ENCODE results near the gene PLEK2.

PLEK2 gene

GRCh38 chr14:67385618-67386017 lies 26.3 kb downstream of the PLEK2 start:
- TF ChIP-seq CTCF (IDR thresholded peaks at IDR 0.05; ENCODE audit: control insufficient read depth, extremely low read depth, insufficient read depth), result no peak
- no peak overlapping the region for H3K4me3 ChIP-seq (ENCODE audit: low read depth, low read length)
- no peak for DNase-seq (ENCODE audit: low read depth)

- peak; percentile 82 for DNase-seq (ENCODE audit: low read depth)
- no peak overlapping the region for H3K4me3 ChIP-seq (ENCODE audit: low read depth, low read length)
- no peak for TF ChIP-seq CTCF (IDR thresholded peaks at IDR 0.05; ENCODE audit: control insufficient read depth, extremely low read depth, insufficient read depth)
Measured at GRCh38 chr14:67385120-67385519, 26.8 kb downstream of the PLEK2 start.

- no peak for DNase-seq (ENCODE audit: low read depth)
- no peak for TF ChIP-seq CTCF (IDR thresholded peaks at IDR 0.05; ENCODE audit: control insufficient read depth, extremely low read depth, insufficient read depth)
- no peak overlapping the region for H3K4me3 ChIP-seq (ENCODE audit: low read depth, low read length)
Measured at GRCh38 chr14:67377916-67378315, 34.0 kb downstream of the PLEK2 start.

- H3K4me3 ChIP-seq (ENCODE audit: low read depth, low read length), result no peak overlapping the region
- no peak for TF ChIP-seq CTCF (IDR thresholded peaks at IDR 0.05; ENCODE audit: control insufficient read depth, extremely low read depth, insufficient read depth)
- no peak for DNase-seq (ENCODE audit: low read depth)
Measured at GRCh38 chr14:67373347-67373746, 38.6 kb downstream of the PLEK2 start.

- no peak for TF ChIP-seq CTCF (IDR thresholded peaks at IDR 0.05; ENCODE audit: control insufficient read depth, extremely low read depth, insufficient read depth)
- DNase-seq (ENCODE audit: low read depth), result no peak
- H3K4me3 ChIP-seq (ENCODE audit: low read depth, low read length), result no peak overlapping the region
Measured at GRCh38 chr14:67372833-67373232, 39.1 kb downstream of the PLEK2 start.

GRCh38 chr14:67371247-67372148 lies 40.5 kb downstream of the PLEK2 start:
- TF ChIP-seq CTCF (IDR thresholded peaks at IDR 0.05; ENCODE audit: control insufficient read depth, extremely low read depth, insufficient read depth), result no peak
- H3K4me3 ChIP-seq (ENCODE audit: low read depth, low read length), result no peak overlapping the region
- peak; percentile 75 for DNase-seq (ENCODE audit: low read depth)

- DNase-seq (ENCODE audit: low read depth), result no peak
- TF ChIP-seq CTCF (IDR thresholded peaks at IDR 0.05; ENCODE audit: control insufficient read depth, extremely low read depth, insufficient read depth), result no peak
- no peak overlapping the region for H3K4me3 ChIP-seq (ENCODE audit: low read depth, low read length)
Measured at GRCh38 chr14:67370830-67371229, 41.1 kb downstream of the PLEK2 start.

Measured in LNCaP clone FGC (cell line).